Measurements from ENCODE around the gene MYOZ1.
"Not testable (repeated sequence)": the region's sequence is repeated elsewhere in the genome, so short reads cannot be mapped to it uniquely, and the experiment has no call there.

MYOZ1 gene

GRCh38 chr10:73647211-73647874, 6.1 kb upstream of the MYOZ1 start:
- peak; percentile 83 for DNase-seq (ENCODE audit: low spot score)

- peak; percentile 57 for DNase-seq (ENCODE audit: low spot score)
These were observed 5.3 kb upstream of the MYOZ1 start for GRCh38 chr10:73646598-73647041.

GRCh38 chr10:73645251-73645650, 4.0 kb upstream of the MYOZ1 start:
- DNase-seq (ENCODE audit: low spot score), result no peak

- DNase-seq (ENCODE audit: low spot score), result no peak
These were observed 3.5 kb upstream of the MYOZ1 start for GRCh38 chr10:73644767-73645166.

- peak; percentile 72 for DNase-seq (ENCODE audit: low spot score)
These were observed 2.9 kb upstream of the MYOZ1 start for GRCh38 chr10:73644015-73644743.

GRCh38 chr10:73643362-73643761, 2.1 kb upstream of the MYOZ1 start:
- no peak for DNase-seq (ENCODE audit: low spot score)

- DNase-seq (ENCODE audit: low spot score), result no peak
These were observed 2.0 kb downstream of the MYOZ1 start for GRCh38 chr10:73639286-73639685.

GRCh38 chr10:73635781-73636180, 5.5 kb downstream of the MYOZ1 start:
- DNase-seq (ENCODE audit: low spot score), result no peak

GRCh38 chr10:73634421-73634820, 6.9 kb downstream of the MYOZ1 start:
- no peak for DNase-seq (ENCODE audit: low spot score)

GRCh38 chr10:73629165-73629564, 12.1 kb downstream of the MYOZ1 start:
- DNase-seq (ENCODE audit: low spot score), result no peak

GRCh38 chr10:73628405-73628804, 12.9 kb downstream of the MYOZ1 start:
- DNase-seq (ENCODE audit: low spot score), result no peak

- DNase-seq (ENCODE audit: low spot score), result no peak
These were observed 14.0 kb downstream of the MYOZ1 start for GRCh38 chr10:73627300-73627699.

- DNase-seq (ENCODE audit: low spot score), result peak; percentile 93
These were observed 15.2 kb downstream of the MYOZ1 start for GRCh38 chr10:73625884-73626752.

- DNase-seq (ENCODE audit: low spot score), result peak; percentile 77
These were observed 16.0 kb downstream of the MYOZ1 start for GRCh38 chr10:73625004-73625883.

GRCh38 chr10:73623056-73623455, 18.2 kb downstream of the MYOZ1 start:
- DNase-seq (ENCODE audit: low spot score), result no peak

GRCh38 chr10:73620974-73621373, 20.3 kb downstream of the MYOZ1 start:
- not testable (repeated sequence) for DNase-seq (ENCODE audit: low spot score)

- DNase-seq (ENCODE audit: low spot score), result not testable (repeated sequence)
These were observed 24.1 kb downstream of the MYOZ1 start for GRCh38 chr10:73617143-73617542.

GRCh38 chr10:73614720-73615119, 26.6 kb downstream of the MYOZ1 start:
- DNase-seq (ENCODE audit: low spot score), result no peak

GRCh38 chr10:73609116-73609515, 32.2 kb downstream of the MYOZ1 start:
- no peak for DNase-seq (ENCODE audit: low spot score)

GRCh38 chr10:73601486-73601921, 39.8 kb downstream of the MYOZ1 start:
- no peak for DNase-seq (ENCODE audit: low spot score)

GRCh38 chr10:73597346-73597745, 43.9 kb downstream of the MYOZ1 start:
- DNase-seq (ENCODE audit: low spot score), result no peak

- DNase-seq (ENCODE audit: low spot score), result no peak
These were observed 47.5 kb downstream of the MYOZ1 start for GRCh38 chr10:73593812-73594211.

All from ecto neural progenitor cell (in vitro differentiated cells).